NT2/D1 (cell line): ENCODE measurements around the gene TELO2.

Experiments
- SUZ12 ChIP-seq: IDR thresholded peaks from 2 replicates; pipeline ENCODE4 v1.6.1; 2011; ENCODE audit not compliant: insufficient read length, insufficient read depth; ENCODE audit errors: extremely low read depth
- YY1 ChIP-seq: IDR thresholded peaks from 2 replicates; pipeline ENCODE4 v1.6.1; 2011; ENCODE audit not compliant: insufficient read length, insufficient read depth
- ZNF274 ChIP-seq: IDR thresholded peaks from 2 replicates; pipeline ENCODE4 v1.6.1; 2011; ENCODE audit warnings: mild to moderate bottlenecking, low read depth, low read length

DNA sequence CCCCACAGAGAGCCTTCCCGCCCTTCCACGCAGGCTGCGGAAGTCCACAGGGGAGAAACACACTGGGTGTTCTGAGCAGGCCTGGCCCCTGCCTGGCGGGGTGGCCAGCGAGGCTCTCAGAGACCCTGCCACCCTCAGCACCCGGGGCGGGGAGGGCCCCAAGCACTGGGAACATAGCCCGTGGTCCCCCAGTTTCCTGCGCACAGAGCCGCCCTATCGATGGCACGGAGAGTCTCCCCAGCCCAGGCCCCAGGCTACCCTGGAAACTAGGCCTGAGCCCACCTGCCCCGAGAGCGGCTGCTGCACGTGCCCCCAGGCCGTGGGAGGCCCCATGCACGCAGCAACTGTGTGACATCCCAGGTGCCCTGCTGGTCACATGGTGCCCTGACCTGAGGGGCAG, 38.6 kb upstream of the TELO2 start:
- TF ChIP-seq YY1 = no peak
- TF ChIP-seq ZNF274 = no peak
- no peak for TF ChIP-seq SUZ12
